ENCODE measurements around the gene ZNF740. TPM values are rescaled to one million over a fixed set of nuclear protein-coding genes. Genes with fewer than 3 reads are reported as not detected.
A peak's percentile ranks its signal among the peaks of the same experiment; 100 is the strongest.

The ZNF740 gene
- total and polyA plus RNA-seq, 2 of the 4 experiments (the other 2 are of a cell fraction): 13.1 to 14.0 TPM

- no peak for TF ChIP-seq SMC3 (IDR thresholded peaks at IDR 0.05; ENCODE audit: low read depth, low read length)
Measured at GRCh38 chr12:53214687-53215455, 34.3 kb downstream of the ZNF740 start (continued).

- Histone ChIP-seq H2BK5ac (ENCODE audit: low read depth, low read length, poor library complexity, severe bottlenecking) (no peak overlapping the region), H3K56ac (ENCODE audit: extremely low read depth, insufficient read depth, low read length) (no peak overlapping the region), H3K9ac (ENCODE audit: low read depth, low read length) (no peak overlapping the region), H2BK120ac (ENCODE audit: low read depth, low read length) (no peak overlapping the region), H4K20me1 (ENCODE audit: insufficient read depth, low read length) (peaks cover 11% of the 10 kb centered on the region), H2AFZ (replicated peaks; ENCODE audit: low read length, poor library complexity) (no peak overlapping the region), H2BK20ac (ENCODE audit: low read depth, low read length) (0 out of 2 replicates have a peak overlapping the region, but pooled peaks have one; percentile 9), H3K4me2 (ENCODE audit: low read depth, low read length) (no peak overlapping the region), H3K9me3 (ENCODE audit: control insufficient read depth, insufficient read depth, low read length) (no peaks in the 10 kb centered on the region), H3K4me3 (ENCODE audit: insufficient read depth, low read depth, low read length) (no peak overlapping the region), H3K18ac (ENCODE audit: low read depth, low read length) (no peak overlapping the region), H4K8ac (ENCODE audit: low read depth in 2 of 2, low read length in 2 of 2) (peak overlapping the region in 1 of 2 experiments; percentile 31; a peak in 1 of 4 replicates), H3K9me1 (ENCODE audit: insufficient read depth, low read length) (peaks cover 11% of the 10 kb centered on the region), H3K4ac (ENCODE audit: low read depth, low read length) (no peak overlapping the region), H3K4me1 (ENCODE audit: control insufficient read depth, insufficient read depth, low read length) (peaks cover 19% of the 10 kb centered on the region), H4K5ac (ENCODE audit: low read depth, low read length) (no peak overlapping the region), H2AK9ac (replicated peaks; ENCODE audit: low read depth, low read length, poor library complexity) (peak overlapping the region; percentile 77), H3K79me1 (ENCODE audit: low read depth in 1 of 2, low read length in 2 of 2) (peaks cover 34 to 66% of the 10 kb centered on the region in 2 experiments), H4K91ac (ENCODE audit: insufficient read depth, low read depth, low read length) (no peak overlapping the region), H2AK5ac (ENCODE audit: low read depth, low read length) (peak overlapping the region; percentile 50), H2BK15ac (ENCODE audit: low read depth, low read length) (no peak overlapping the region), H3K23ac (ENCODE audit: low read depth, low read length) (peak overlapping the region; percentile 7), H3K36me3 (ENCODE audit: control insufficient read depth, insufficient read depth, low read length) (peaks cover 40% of the 10 kb centered on the region), H3K27ac (ENCODE audit: insufficient read depth, low read length) (no peak overlapping the region), H3K27me3 (ENCODE audit: control insufficient read depth, insufficient read depth, low read length) (no peaks in the 10 kb centered on the region), H3K14ac (replicated peaks; ENCODE audit: low read depth, low read length) (no peak overlapping the region)
- in situ Hi-C loops (cut with MboI; ENCODE audit: low sequenced_read_pairs): loop anchor here (10.0 kb wide), 1 partner anchor 299 kb away; no protein-coding TSS in a partner anchor
- ATAC-seq (ENCODE audit: low read depth) (no peak), DNase-seq (no peak)
- intact Hi-C loops (cut with micrococcal nuclease): loop anchor here (10.0 kb wide), 1 partner anchor 109 kb away; the partner anchor contains the start of gene AAAS
- BruUV-seq (replicated peaks): no TSS peak
- ChIA-PET CTCF (no interaction called here), POLR2A (ENCODE audit: unreplicated experiment) (interaction anchor here (1.0 kb wide), 1 partner anchor 136 kb away, joined by 7 read pairs; the partner anchor contains the start of gene SPRYD3)
- dilution Hi-C loops (cut with HindIII; ENCODE audit: low sequenced_read_pairs, unreplicated experiment): no loop called here
- 79% methylated on average over 2 of the region's 8 CpGs; no CpG with 5 or more reads in 1 of the 2 experiments for WGBS, 2 experiments (ENCODE audit: extremely low coverage in 2 of 2, insufficient read length in 1 of 2)
- TF ChIP-seq SMC3 (IDR thresholded peaks at IDR 0.05; ENCODE audit: low read depth, low read length) (no peak), RAD21 (IDR thresholded peaks at IDR 0.05; ENCODE audit: low read length) (no peak), FOS (IDR thresholded peaks at IDR 0.05; ENCODE audit: low read depth, low read length) (no peak), BHLHE40 (IDR thresholded peaks at IDR 0.05; ENCODE audit: low read depth, low read length) (no peak), CHD1 (IDR thresholded peaks at IDR 0.05; ENCODE audit: low read depth, low read length) (no peak), MAZ (IDR thresholded peaks at IDR 0.05; ENCODE audit: borderline replicate concordance, low read depth, low read length) (no peak), USF2 (IDR thresholded peaks at IDR 0.05; ENCODE audit: low read depth, low read length) (no peak), POLR2A (IDR thresholded peaks at IDR 0.05; ENCODE audit: low read depth, low read length) (no peak), ELK1 (IDR thresholded peaks at IDR 0.05; ENCODE audit: borderline replicate concordance, low read depth, low read length) (no peak), MAFK (IDR thresholded peaks at IDR 0.05; ENCODE audit: low read depth, low read length) (no peak), CTCF (conservative IDR thresholded peaks at IDR 0.05; ENCODE audit: low read depth, low read length) (no peak), NFE2L2 (IDR thresholded peaks at IDR 0.05; ENCODE audit: low read depth, low read length) (no peak)
Measured at GRCh38 chr12:53215497-53215896, 35.0 kb downstream of the ZNF740 start.
